K562 (cell line): ENCODE data around the gene MPL. TPM values are rescaled to one million over a fixed set of nuclear protein-coding genes. Genes with fewer than 3 reads are reported as not detected.

Experiments used
- ATAC-seq: fragments of 200-7000 bp; cut with Tn5 transposase; 3 replicates; pipeline ENCODE4 v1.9.1; 2020; ENCODE audit warnings: moderate library complexity
- BruUV-seq: library from RNA; stranded (reverse); fragments of 400-500 nt; replicated peaks from 2 replicates; lab custom pipeline; 2021; lab: Mats Ljungman, UMichigan
- CTCF ChIA-PET: fragments of 300-600 bp; formaldehyde crosslinking; extraction: SDS; loops from one replicate; lab custom pipeline; 2021; ENCODE audit warnings: low intra/inter-chr PET ratio; lab: Yijun Ruan, JAX
- POLR2A ChIA-PET: fragments of 300-600, 350-650 bp; sonication (Branson Sonifier 250); formaldehyde crosslinking; extraction: SDS; loops from one replicate; lab custom pipeline; 2021; ENCODE audit warnings: antibody characterized with exemption, inconsistent platforms; lab: Yijun Ruan, JAX
- DNase-seq, 4 experiments: peaks; one replicate each; pipeline versions ENCODE4 v3.0.0 to v3.0.0-alpha.2; 2011 to 2018; ENCODE audit warnings: low spot score in 3 of 4, mixed read lengths in 3 of 4; ENCODE audit errors: extremely low read depth in 1 of 4
- FAIRE-seq: peaks from 2 replicates; lab custom pipeline; 2011; peaks lifted over from hg19 to GRCh38; lab: Jason Lieb, UNC
- H2AFZ ChIP-seq: 2 replicates; pipeline ENCODE4 v1.6.0; 2011; ENCODE audit warnings: low read depth, low read length, control low read depth, inconsistent platforms
- H3K27ac ChIP-seq: fragments of 200-600 bp; 3 replicates; pipeline ENCODE4 v1.8.0; 2011; ENCODE audit warnings: low read depth, mild to moderate bottlenecking, control low read depth, inconsistent platforms, low read length, moderate library complexity, mixed read lengths; ENCODE audit errors: extremely low read depth
- H3K27me3 ChIP-seq, 2 experiments: fragments of 300-600 bp in 1 of 2; 2 replicates in 1 of 2; 3 replicates in 1 of 2; pipeline versions ENCODE4 v1.6.0 to v1.8.0; 2011; ENCODE audit warnings: inconsistent platforms in 2 of 2, low read length in 2 of 2, mild to moderate bottlenecking in 1 of 2, mixed read lengths in 1 of 2, moderate library complexity in 1 of 2; ENCODE audit not compliant: control insufficient read depth in 2 of 2, insufficient read depth in 2 of 2
- H3K36me3 ChIP-seq: fragments of 300-600 bp; 3 replicates; pipeline ENCODE4 v1.8.0; 2011; ENCODE audit warnings: mild to moderate bottlenecking, low read length, inconsistent platforms; ENCODE audit not compliant: control insufficient read depth, insufficient read depth
- H3K4me1 ChIP-seq, 2 experiments: fragments of 200-600 bp in 1 of 2; replicated peaks in 1 of 2; 2 replicates in 1 of 2; 3 replicates in 1 of 2; pipeline versions ENCODE4 v1.5.1 to v1.8.0; 2011; ENCODE audit warnings: inconsistent platforms in 2 of 2, low read length in 2 of 2, mild to moderate bottlenecking in 1 of 2, mixed read lengths in 1 of 2, moderate library complexity in 1 of 2; ENCODE audit not compliant: control insufficient read depth in 2 of 2, insufficient read depth in 2 of 2
- H3K4me2 ChIP-seq: 2 replicates; pipeline ENCODE4 v1.6.1; 2011; ENCODE audit warnings: low read length, control low read depth, inconsistent platforms, mixed read lengths; ENCODE audit not compliant: insufficient read depth
- H3K4me3 ChIP-seq: fragments of 200-600 bp; sonication (generic), shearing (Covaris generic); 2 replicates; pipeline ENCODE4 v1.5.1; 2016; ENCODE audit warnings: control low read depth, inconsistent platforms
- H3K79me2 ChIP-seq: fragments of 200-600 bp; 3 replicates; pipeline ENCODE4 v1.8.0; 2011; ENCODE audit warnings: low read length, inconsistent platforms; ENCODE audit not compliant: control insufficient read depth, insufficient read depth
- H3K9ac ChIP-seq, 2 experiments: 2 replicates each; pipeline versions ENCODE4 v1.6.0 to v1.6.1; 2011; ENCODE audit warnings: low read depth in 2 of 2, low read length in 2 of 2, control low read depth in 1 of 2, inconsistent platforms in 1 of 2, mild to moderate bottlenecking in 1 of 2, mixed read lengths in 1 of 2; ENCODE audit not compliant: insufficient read depth in 1 of 2
- H3K9me1 ChIP-seq: one replicate; pipeline ENCODE4 v1.6.0; 2011; ENCODE audit warnings: inconsistent platforms, mild to moderate bottlenecking, low read length, moderate library complexity; ENCODE audit not compliant: control insufficient read depth, insufficient read depth
- H3K9me3 ChIP-seq: replicated peaks from 2 replicates; pipeline ENCODE4 v1.5.1; 2011; ENCODE audit warnings: low read depth, low read length, inconsistent platforms; ENCODE audit not compliant: control insufficient read depth, insufficient read depth
- H4K20me1 ChIP-seq: replicated peaks from 2 replicates; pipeline ENCODE4 v1.6.1; 2011; ENCODE audit warnings: low read length, inconsistent platforms, mixed read lengths; ENCODE audit not compliant: control insufficient read depth, insufficient read depth
- ATF3 ChIP-seq, 2 experiments: fragments of 450-650 bp in 1 of 2; sonication (generic) in 1 of 2; formaldehyde crosslinking in 1 of 2; IDR thresholded peaks in 1 of 2; conservative IDR thresholded peaks in 1 of 2; 2 replicates each; pipeline versions ENCODE4 v1.6.1 to v1.8.1; 2016 to 2023; ENCODE audit warnings: mild to moderate bottlenecking in 2 of 2, moderate library complexity in 2 of 2, inconsistent platforms in 1 of 2, missing genetic modification reagents in 1 of 2
- RBBP5 ChIP-seq: fragments of 200-600 bp; sonication (generic); IDR thresholded peaks from 2 replicates; pipeline ENCODE4 v1.6.1; 2012; ENCODE audit warnings: borderline replicate concordance, mild to moderate bottlenecking, low read length, control low read depth, inconsistent platforms; ENCODE audit not compliant: insufficient read depth, poor library complexity, severe bottlenecking
- RBFOX2 ChIP-seq: fragments of 200-400 bp; formaldehyde crosslinking; IDR thresholded peaks from 2 replicates; pipeline ENCODE4 v1.6.1; 2017; ENCODE audit warnings: low read depth, mild to moderate bottlenecking, low read length, moderate library complexity
- TAF7 ChIP-seq: fragments of 450-650 bp; IDR thresholded peaks from 2 replicates; pipeline ENCODE4 v1.6.1; 2016; ENCODE audit warnings: missing genetic modification characterization, missing compliant biosample characterization
- WGBS: fragments of 100-300 bp; shearing (Covaris generic); methylation state at CpG from one replicate; pipeline ENCODE4 v1.1.6; 2016; ENCODE audit warnings: low coverage, mixed read lengths; ENCODE audit not compliant: insufficient coverage; ENCODE audit errors: missing lambda C conversion rate; 5-methylcytosine and 5-hydroxymethylcytosine counted together
- in situ Hi-C: fragments of 300-500 bp; cut with MboI; formaldehyde crosslinking; loops from 4 replicates; pipeline ENCODE4 v1.15.0; 2018; ENCODE audit warnings: inconsistent platforms, mixed read lengths
- intact Hi-C: fragments of 100-400 bp; cut with micrococcal nuclease; formaldehyde crosslinking; loops from 2 replicates; pipeline ENCODE4 v1.14.2; 2022
- polyA plus RNA-seq, 8 experiments: library from polyadenylated mRNA; depleted of rRNA in 4 of 8; stranded (reverse) in 5 of 8; unstranded in 3 of 8; fragments of >200 nt; fragmentation: Nextera tagmentation in 2 of 8; fragmentation: Illumina TruSeq in 1 of 8; extraction: Ambion mirVana in 2 of 8; extraction: Trizol in 1 of 8; gene quantifications; 2 replicates each; pipeline versions ENCODE4 v1.2.1 to v1.2.3, GENCODE V29; 2011 to 2014; ENCODE audit warnings: inconsistent platforms in 1 of 8, missing spikeins in 1 of 8
- total RNA-seq, 7 experiments: library from RNA; depleted of rRNA in 6 of 7; stranded (reverse); fragments of >200 nt in 6 of 7; fragmentation: Illumina TruSeq in 2 of 7; extraction: Trizol in 2 of 7; gene quantifications; 2 replicates each; pipeline versions ENCODE4 v1.2.1 to v1.2.3, GENCODE V29; 2011 to 2021; ENCODE audit warnings: low replicate concordance in 1 of 7
- TF ChIP-seq, protein P1 (sequence below), 3 experiments: IDR thresholded peaks in 2 of 3; conservative IDR thresholded peaks in 1 of 3; 2 replicates each; pipeline ENCODE4 v1.5.1; 2011 to 2012; ENCODE audit warnings: low read length in 3 of 3, mild to moderate bottlenecking in 3 of 3, control low read depth in 2 of 3, improper control_type of control experiment in 1 of 3, inconsistent platforms in 1 of 3, low read depth in 1 of 3, mixed read lengths in 1 of 3, moderate library complexity in 1 of 3; ENCODE audit not compliant: insufficient read depth in 2 of 3

MPL gene
- total and polyA plus RNA-seq, 9 of the 15 experiments (the other 6 are each of a cell fraction or from before 2014, with no cell fraction given): not detected

DNA sequence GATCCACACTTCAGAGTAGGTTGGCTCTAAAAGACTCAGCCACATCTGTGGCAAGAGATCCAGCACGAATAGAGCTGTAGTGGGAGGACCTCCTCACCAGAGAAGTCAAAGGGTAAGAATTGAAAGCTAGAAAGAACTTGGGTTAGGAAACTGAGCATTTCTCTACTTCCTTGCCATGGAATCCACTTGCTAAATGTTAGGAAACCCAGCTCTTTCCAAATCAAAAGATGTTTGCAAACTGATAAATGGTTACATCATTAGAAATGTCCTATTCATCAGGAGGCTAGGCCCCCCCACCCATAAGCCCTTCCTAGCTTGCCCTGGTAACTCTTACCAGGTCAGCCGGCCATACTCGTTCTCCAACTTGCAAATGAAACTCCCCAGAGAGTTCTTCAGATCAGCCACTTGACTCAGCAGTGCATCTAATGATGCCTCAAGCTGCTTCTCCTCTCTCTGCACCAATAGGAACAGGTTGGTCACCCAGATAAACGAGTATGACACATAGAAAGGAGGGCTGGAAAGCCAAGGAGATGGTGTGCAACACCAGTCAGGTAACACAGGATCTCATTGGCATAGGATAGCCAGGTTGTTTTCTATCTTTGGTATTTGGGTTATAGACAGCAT lies 50.5 kb downstream of the MPL start:
- in situ Hi-C loops: no loop called here
- Histone ChIP-seq H2AFZ (no peak overlapping the region), H3K4me3 (no peak overlapping the region), H3K27ac (no peak overlapping the region), H3K79me2 (peaks cover 39% of the 10 kb centered on the region), H3K9me3 (no peaks in the 10 kb centered on the region), H3K4me1 (peaks cover 0 to 13% of the 10 kb centered on the region in 2 experiments; a peak in 2 of 5 replicates)
- FAIRE-seq (no peak), DNase-seq (no peak)
- POLR2A ChIA-PET: interaction anchor here (0.6 to 7.2 kb wide), 9 partner anchors 12 to 1056 kb away, joined by 3 to 72 read pairs (median 4); partner anchors contain the start of gene CDC20
- no TSS peak for BruUV-seq
- TF ChIP-seq, protein P1, sequence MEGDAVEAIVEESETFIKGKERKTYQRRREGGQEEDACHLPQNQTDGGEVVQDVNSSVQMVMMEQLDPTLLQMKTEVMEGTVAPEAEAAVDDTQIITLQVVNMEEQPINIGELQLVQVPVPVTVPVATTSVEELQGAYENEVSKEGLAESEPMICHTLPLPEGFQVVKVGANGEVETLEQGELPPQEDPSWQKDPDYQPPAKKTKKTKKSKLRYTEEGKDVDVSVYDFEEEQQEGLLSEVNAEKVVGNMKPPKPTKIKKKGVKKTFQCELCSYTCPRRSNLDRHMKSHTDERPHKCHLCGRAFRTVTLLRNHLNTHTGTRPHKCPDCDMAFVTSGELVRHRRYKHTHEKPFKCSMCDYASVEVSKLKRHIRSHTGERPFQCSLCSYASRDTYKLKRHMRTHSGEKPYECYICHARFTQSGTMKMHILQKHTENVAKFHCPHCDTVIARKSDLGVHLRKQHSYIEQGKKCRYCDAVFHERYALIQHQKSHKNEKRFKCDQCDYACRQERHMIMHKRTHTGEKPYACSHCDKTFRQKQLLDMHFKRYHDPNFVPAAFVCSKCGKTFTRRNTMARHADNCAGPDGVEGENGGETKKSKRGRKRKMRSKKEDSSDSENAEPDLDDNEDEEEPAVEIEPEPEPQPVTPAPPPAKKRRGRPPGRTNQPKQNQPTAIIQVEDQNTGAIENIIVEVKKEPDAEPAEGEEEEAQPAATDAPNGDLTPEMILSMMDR (IDR thresholded peaks at IDR 0.05 in 2 of 3, conservative IDR thresholded peaks at IDR 0.05 in 1 of 3; ENCODE audit: insufficient read depth in 2 of 3, low read depth in 1 of 3, low read length in 3 of 3): 0 out of 6 replicates have a peak, but pooled peaks of 1 of the 3 experiments have one; percentile 1
- TF ChIP-seq RBFOX2 (peak; percentile 19; the same call in 1 of the 2 replicates), ATF3 (IDR thresholded peaks at IDR 0.05) (no peak), ATF3 (CRISPR knock-in tag; conservative IDR thresholded peaks at IDR 0.05) (0 out of 2 replicates have a peak, but pooled peaks have one; percentile 52), RBBP5 (no peak), TAF7 (no peak)
- TF ChIP-seq, all 486 proteins: peak for 3
- intact Hi-C loops: no loop called here
- Histone ChIP-seq H4K20me1 (peaks cover 13% of the 10 kb centered on the region; the same call in 1 of the 2 replicates), H3K27me3 (no peaks in the 10 kb centered on the region), H3K9ac (peak overlapping the region in 1 of 2 experiments; percentile 92; a peak in 2 of 4 replicates), H3K36me3 (peaks cover 53% of the 10 kb centered on the region), H3K4me2 (peak overlapping the region; percentile 99), H3K9me1 (peaks cover 5% of the 10 kb centered on the region)
- no peak for ATAC-seq
- CTCF ChIA-PET: no interaction called here
- 64% methylated on average over 4 of the region's 4 CpGs for WGBS
